H9 (cell line): ENCODE data around the gene PREP. TPM values are rescaled to one million over a fixed set of nuclear protein-coding genes. Genes with fewer than 3 reads are reported as not detected.

Source experiments
- DNase-seq: peaks from one replicate; pipeline ENCODE4 v3.0.0-alpha.2; 2017
- H2AFZ ChIP-seq: one replicate; pipeline ENCODE4 v1.6.1; 2013; ENCODE audit warnings: mild to moderate bottlenecking, low read length, control low read depth, moderate library complexity
- H2AK5ac ChIP-seq: 2 replicates; pipeline ENCODE4 v1.6.1; 2013; ENCODE audit warnings: low read length, control low read depth, mixed read lengths; ENCODE audit not compliant: insufficient read length
- H2BK120ac ChIP-seq: one replicate; pipeline ENCODE4 v1.6.1; 2013; ENCODE audit warnings: low read depth, mild to moderate bottlenecking, low read length, control low read depth, inconsistent platforms; ENCODE audit not compliant: poor library complexity, severe bottlenecking
- H2BK12ac ChIP-seq: 2 replicates; pipeline ENCODE4 v1.6.1; 2013; ENCODE audit warnings: low read length, control low read depth, mixed read lengths, low read depth; ENCODE audit not compliant: insufficient read length
- H2BK15ac ChIP-seq: 2 replicates; pipeline ENCODE4 v1.6.1; 2013; ENCODE audit warnings: low read depth, low read length, control low read depth
- H2BK20ac ChIP-seq: one replicate; pipeline ENCODE4 v1.6.1; 2013; ENCODE audit warnings: low read depth, mild to moderate bottlenecking, low read length, control low read depth, inconsistent platforms; ENCODE audit not compliant: poor library complexity, severe bottlenecking
- H2BK5ac ChIP-seq: 2 replicates; pipeline ENCODE4 v1.6.1; 2013; ENCODE audit warnings: low read length, control low read depth, mixed read lengths; ENCODE audit not compliant: insufficient read length
- H3K14ac ChIP-seq: 2 replicates; pipeline ENCODE4 v1.6.1; 2013; ENCODE audit warnings: low read length, control low read depth; ENCODE audit not compliant: insufficient read depth
- H3K18ac ChIP-seq: 2 replicates; pipeline ENCODE4 v1.6.1; 2013; ENCODE audit warnings: low read depth, mild to moderate bottlenecking, mixed read lengths, low read length, control low read depth; ENCODE audit not compliant: insufficient read length
- H3K23ac ChIP-seq: 2 replicates; pipeline ENCODE4 v1.6.1; 2013; ENCODE audit warnings: low read length, control low read depth, mixed read lengths, low read depth; ENCODE audit not compliant: insufficient read length
- H3K23me2 ChIP-seq: 2 replicates; pipeline ENCODE4 v1.6.1; 2013; ENCODE audit warnings: low read depth, mild to moderate bottlenecking, mixed read lengths, low read length, control low read depth; ENCODE audit not compliant: insufficient read length, poor library complexity, severe bottlenecking
- H3K27ac ChIP-seq: 2 replicates; pipeline ENCODE4 v1.5.1; 2013; ENCODE audit warnings: low read length, control low read depth, mixed read lengths, low read depth; ENCODE audit not compliant: insufficient read length
- H3K27me3 ChIP-seq: 2 replicates; pipeline ENCODE4 v1.6.1; 2013; ENCODE audit warnings: low read length, control low read depth, inconsistent platforms; ENCODE audit not compliant: insufficient read depth
- H3K4ac ChIP-seq: 2 replicates; pipeline ENCODE4 v1.6.1; 2013; ENCODE audit warnings: low read depth, mild to moderate bottlenecking, control low read depth, inconsistent platforms, low read length, moderate library complexity
- H3K4me1 ChIP-seq: 2 replicates; pipeline ENCODE4 v1.6.1; 2013; ENCODE audit warnings: low read length, control low read depth, inconsistent platforms; ENCODE audit not compliant: insufficient read depth
- H3K4me2 ChIP-seq: 2 replicates; pipeline ENCODE4 v1.6.1; 2013; ENCODE audit warnings: low read length, control low read depth, mixed read lengths; ENCODE audit not compliant: insufficient read length, insufficient read depth
- H3K56ac ChIP-seq: 2 replicates; pipeline ENCODE4 v1.6.1; 2013; ENCODE audit warnings: low read depth, mild to moderate bottlenecking, mixed read lengths, low read length, control low read depth; ENCODE audit not compliant: insufficient read length
- H3K79me1 ChIP-seq: 2 replicates; pipeline ENCODE4 v1.6.1; 2013; ENCODE audit warnings: low read depth, mild to moderate bottlenecking, moderate library complexity, low read length, control low read depth, inconsistent platforms; ENCODE audit not compliant: insufficient read depth, poor library complexity, severe bottlenecking
- H3K79me2 ChIP-seq: 2 replicates; pipeline ENCODE4 v1.6.1; 2013; ENCODE audit warnings: low read length, control low read depth, inconsistent platforms; ENCODE audit not compliant: insufficient read depth
- H3K9ac ChIP-seq: 2 replicates; pipeline ENCODE4 v1.6.1; 2013; ENCODE audit warnings: low read length, control low read depth, mixed read lengths; ENCODE audit not compliant: insufficient read length; ENCODE audit errors: extremely low read depth
- H3K9me3 ChIP-seq: one replicate; pipeline ENCODE4 v1.6.1; 2013; ENCODE audit warnings: low read depth, low read length, inconsistent platforms; ENCODE audit not compliant: control insufficient read depth
- H3T11ph ChIP-seq: one replicate; pipeline ENCODE4 v1.6.1; 2013; ENCODE audit warnings: mild to moderate bottlenecking, low read length, control low read depth, inconsistent platforms
- H4K20me1 ChIP-seq: one replicate; pipeline ENCODE4 v1.6.1; 2013; ENCODE audit not compliant: control insufficient read depth, insufficient read length, insufficient read depth
- H4K5ac ChIP-seq: 2 replicates; pipeline ENCODE4 v1.6.1; 2013; ENCODE audit warnings: low read depth, mild to moderate bottlenecking, mixed read lengths, low read length, control low read depth; ENCODE audit not compliant: insufficient read length
- H4K8ac ChIP-seq: replicated peaks from 2 replicates; pipeline ENCODE4 v1.6.1; 2013; ENCODE audit warnings: low read length, control low read depth, mixed read lengths, low read depth; ENCODE audit not compliant: insufficient read length
- H4K91ac ChIP-seq: 2 replicates; pipeline ENCODE4 v1.6.1; 2013; ENCODE audit warnings: low read depth, mild to moderate bottlenecking, moderate library complexity, mixed read lengths, low read length, control low read depth; ENCODE audit not compliant: insufficient read length
- H3K27ac Mint-ChIP-seq, 3 experiments: 2 replicates in 2 of 3; 3 replicates in 1 of 3; pipeline ENCODE4 v1.8.0; 2020 to 2021; ENCODE audit warnings: mixed read lengths in 3 of 3, mild to moderate bottlenecking in 1 of 3, moderate library complexity in 1 of 3
- H3K27me3 Mint-ChIP-seq: 2 replicates; pipeline ENCODE4 v1.8.0; 2021; ENCODE audit warnings: low read depth, mild to moderate bottlenecking, moderate library complexity, mixed read lengths
- H3K36me3 Mint-ChIP-seq, 3 experiments: 2 replicates in 2 of 3; 3 replicates in 1 of 3; pipeline ENCODE4 v1.8.0; 2020 to 2021; ENCODE audit warnings: low read depth in 3 of 3, mixed read lengths in 3 of 3; ENCODE audit not compliant: insufficient read depth in 1 of 3
- H3K4me1 Mint-ChIP-seq, 2 experiments: 2 replicates each; pipeline ENCODE4 v1.8.0; 2020; ENCODE audit warnings: mixed read lengths in 2 of 2
- H3K4me3 Mint-ChIP-seq, 2 experiments: 2 replicates in 1 of 2; 3 replicates in 1 of 2; pipeline ENCODE4 v1.8.0; 2020 to 2021; ENCODE audit warnings: mild to moderate bottlenecking in 2 of 2, mixed read lengths in 2 of 2, moderate library complexity in 1 of 2
- H3K9me3 Mint-ChIP-seq, 2 experiments: 2 replicates in 1 of 2; 3 replicates in 1 of 2; pipeline ENCODE4 v1.8.0; 2020; ENCODE audit warnings: mild to moderate bottlenecking in 2 of 2, mixed read lengths in 2 of 2, moderate library complexity in 1 of 2
- CTCF ChIP-seq: fragments of 200-600 bp; sonication (generic); conservative IDR thresholded peaks from 3 replicates; pipeline ENCODE4 v1.8.0; 2021; ENCODE audit warnings: antibody characterized with exemption, mild to moderate bottlenecking
- WGBS: extraction: QIAGEN DNeasy Blood & Tissue Kit; methylation state at CpG from one replicate; pipeline ENCODE4 v1.1.7; 2013; ENCODE audit warnings: missing lambda C conversion rate, low lambda C conversion rate, mixed read lengths; ENCODE audit not compliant: insufficient read length; ENCODE audit errors: extremely low coverage; 5-methylcytosine and 5-hydroxymethylcytosine counted together
- total RNA-seq: library from RNA; stranded (reverse); gene quantifications from 2 replicates; pipeline ENCODE4 v1.2.1, GENCODE V29; 2021

The PREP gene
- total RNA-seq, 1 experiment from 2014 or later = 54.0 TPM

DNA sequence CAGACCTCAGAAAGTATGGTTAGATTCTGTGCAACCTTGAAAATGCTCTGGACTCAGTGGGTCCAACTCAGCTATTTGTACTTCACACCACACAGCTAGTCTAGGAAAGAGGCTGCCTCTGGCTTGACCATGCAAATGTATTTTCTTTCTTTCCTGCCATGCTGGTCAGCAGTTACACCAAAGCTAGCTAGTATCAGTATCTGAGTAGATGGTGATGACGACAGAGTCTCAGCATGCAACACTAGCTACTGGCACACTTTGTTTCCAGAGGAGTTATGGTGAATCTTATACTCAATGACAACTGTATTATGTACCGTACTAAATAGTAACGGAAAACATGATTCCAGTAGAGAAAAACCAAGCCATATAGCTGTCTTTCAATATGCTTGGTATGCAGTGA, 126.5 kb downstream of the PREP start:
- no peak for TF ChIP-seq CTCF
- DNase-seq = no peak
- peaks cover 14 to 18% of the 10 kb centered on the region in 2 experiments for H3K4me1 Mint-ChIP-seq
- Histone ChIP-seq H2BK120ac (no peak overlapping the region), H3K18ac (no peak overlapping the region), H2AFZ (no peak overlapping the region), H3K27me3 (no peaks in the 10 kb centered on the region), H4K20me1 (no peaks in the 10 kb centered on the region), H3K23me2 (no peaks in the 10 kb centered on the region), H4K5ac (no peak overlapping the region), H2AK5ac (no peak overlapping the region), H3K4me2 (no peak overlapping the region), H3K56ac (no peak overlapping the region), H2BK5ac (no peak overlapping the region), H3K27ac (no peak overlapping the region), H3K79me1 (no peaks in the 10 kb centered on the region), H3K14ac (no peak overlapping the region), H3K23ac (no peak overlapping the region), H2BK12ac (no peak overlapping the region), H4K8ac (no peak overlapping the region), H4K91ac (no peak overlapping the region), H3K9ac (no peak overlapping the region), H2BK20ac (no peak overlapping the region), H3K4ac (no peak overlapping the region), H3T11ph (no peak overlapping the region), H3K9me3 (no peaks in the 10 kb centered on the region), H3K4me1 (no peaks in the 10 kb centered on the region), H2BK15ac (no peak overlapping the region), H3K79me2 (no peaks in the 10 kb centered on the region)
- peaks cover 19 to 38% (median 34%) of the 10 kb centered on the region in 3 experiments; a peak in 6 of 7 replicates for H3K36me3 Mint-ChIP-seq
- H3K27me3 Mint-ChIP-seq = no peaks in the 10 kb centered on the region
- WGBS = no CpG with 5 or more reads among the region's 3 CpGs
- H3K9me3 Mint-ChIP-seq = no peaks in the 10 kb centered on the region
- no peak overlapping the region for H3K27ac Mint-ChIP-seq
- H3K4me3 Mint-ChIP-seq = no peak overlapping the region
